GM23338 (cell line): Measurements from ENCODE around the gene SLC2A4RG.
"Not testable (repeated sequence)": the region's sequence is repeated elsewhere in the genome, so short reads cannot be mapped to it uniquely, and the experiment has no call there.

Source experiments
- EZH2 ChIP-seq: fragments of 200-600 bp; sonication (generic); IDR thresholded peaks from one replicate; pipeline ENCODE4 v1.8.0; 2017; ENCODE audit warnings: antibody characterized with exemption, mild to moderate bottlenecking, low read depth; ENCODE audit not compliant: unreplicated experiment
- POLR2AphosphoS5 ChIP-seq: IDR thresholded peaks from 2 replicates; pipeline ENCODE4 v1.6.1; 2016; ENCODE audit warnings: antibody characterized with exemption, low read depth
- TF ChIP-seq, protein P1 (sequence below), 2 experiments: fragments of 200-600 bp in 1 of 2; sonication (generic) in 1 of 2; conservative IDR thresholded peaks; 2 replicates each; pipeline versions ENCODE4 v1.5.1 to v1.6.1; 2016 to 2017; ENCODE audit warnings: antibody characterized with exemption in 2 of 2, low read depth in 2 of 2, mild to moderate bottlenecking in 2 of 2, moderate library complexity in 1 of 2

DNA sequence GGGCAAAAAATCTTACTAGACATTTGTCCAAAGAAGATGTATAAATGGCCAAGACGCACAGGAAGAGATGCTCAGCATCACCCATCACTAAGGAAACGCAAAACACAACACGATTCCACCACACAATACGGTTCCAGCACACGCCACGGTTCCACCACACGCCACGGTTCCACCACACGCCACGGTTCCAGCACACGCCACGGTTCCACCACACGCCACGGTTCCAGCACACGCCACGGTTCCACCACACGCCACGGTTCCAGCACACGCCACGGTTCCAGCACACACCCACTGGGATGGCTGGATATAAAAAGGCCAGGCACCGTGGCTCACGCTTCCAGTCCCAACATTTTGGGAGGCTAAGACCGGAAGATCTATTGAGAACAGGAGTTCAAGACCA, 37.3 kb downstream of the SLC2A4RG start:
- TF ChIP-seq, protein P1, sequence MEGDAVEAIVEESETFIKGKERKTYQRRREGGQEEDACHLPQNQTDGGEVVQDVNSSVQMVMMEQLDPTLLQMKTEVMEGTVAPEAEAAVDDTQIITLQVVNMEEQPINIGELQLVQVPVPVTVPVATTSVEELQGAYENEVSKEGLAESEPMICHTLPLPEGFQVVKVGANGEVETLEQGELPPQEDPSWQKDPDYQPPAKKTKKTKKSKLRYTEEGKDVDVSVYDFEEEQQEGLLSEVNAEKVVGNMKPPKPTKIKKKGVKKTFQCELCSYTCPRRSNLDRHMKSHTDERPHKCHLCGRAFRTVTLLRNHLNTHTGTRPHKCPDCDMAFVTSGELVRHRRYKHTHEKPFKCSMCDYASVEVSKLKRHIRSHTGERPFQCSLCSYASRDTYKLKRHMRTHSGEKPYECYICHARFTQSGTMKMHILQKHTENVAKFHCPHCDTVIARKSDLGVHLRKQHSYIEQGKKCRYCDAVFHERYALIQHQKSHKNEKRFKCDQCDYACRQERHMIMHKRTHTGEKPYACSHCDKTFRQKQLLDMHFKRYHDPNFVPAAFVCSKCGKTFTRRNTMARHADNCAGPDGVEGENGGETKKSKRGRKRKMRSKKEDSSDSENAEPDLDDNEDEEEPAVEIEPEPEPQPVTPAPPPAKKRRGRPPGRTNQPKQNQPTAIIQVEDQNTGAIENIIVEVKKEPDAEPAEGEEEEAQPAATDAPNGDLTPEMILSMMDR (conservative IDR thresholded peaks at IDR 0.05; ENCODE audit: low read depth in 2 of 2): not testable (repeated sequence)
- TF ChIP-seq EZH2, POLR2AphosphoS5: not testable (repeated sequence)
